HG03135 (cell line): ENCODE data around the gene ATOX1.
"Not testable (repeated sequence)": the region's sequence is repeated elsewhere in the genome, so short reads cannot be mapped to it uniquely, and the experiment has no call there.

Source experiments
- ATAC-seq: cut with Tn5 transposase; IDR thresholded peaks from one replicate; pipeline ENCODE4 v1.9.1; 2021; ENCODE audit warnings: mild to moderate bottlenecking, moderate library complexity; ENCODE audit not compliant: unreplicated experiment

The ATOX1 gene

GRCh38 chr5:151699071-151699901 is 59.1 kb downstream of the ATOX1 start:
- ATAC-seq, result no peak

GRCh38 chr5:151698081-151698480 is 60.4 kb downstream of the ATOX1 start:
- not testable (repeated sequence) for ATAC-seq

GRCh38 chr5:151697452-151697851 is 61.0 kb downstream of the ATOX1 start:
- no peak for ATAC-seq

- ATAC-seq, result no peak
These were observed 61.9 kb downstream of the ATOX1 start for GRCh38 chr5:151696470-151697061.

DNA sequence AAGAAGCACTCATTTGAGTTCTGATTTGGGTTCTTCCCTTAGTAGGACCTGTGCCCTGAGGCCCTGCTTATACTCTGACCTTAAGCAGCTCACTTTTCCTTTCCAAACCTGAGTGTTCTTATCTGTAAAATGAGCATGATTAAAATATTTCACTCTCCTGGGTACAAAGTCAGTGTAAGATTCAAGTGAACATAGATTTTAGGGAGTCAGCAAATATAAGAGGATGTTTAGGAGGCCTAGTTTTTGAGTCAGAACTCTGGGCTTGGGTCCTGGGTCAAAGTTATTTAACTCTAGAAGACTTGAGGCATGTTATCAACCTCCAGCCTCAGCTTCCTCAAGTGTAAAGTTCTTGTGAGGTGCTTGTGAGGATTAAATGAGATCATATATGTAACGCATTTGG is 63.0 kb downstream of the ATOX1 start:
- no peak for ATAC-seq

DNA sequence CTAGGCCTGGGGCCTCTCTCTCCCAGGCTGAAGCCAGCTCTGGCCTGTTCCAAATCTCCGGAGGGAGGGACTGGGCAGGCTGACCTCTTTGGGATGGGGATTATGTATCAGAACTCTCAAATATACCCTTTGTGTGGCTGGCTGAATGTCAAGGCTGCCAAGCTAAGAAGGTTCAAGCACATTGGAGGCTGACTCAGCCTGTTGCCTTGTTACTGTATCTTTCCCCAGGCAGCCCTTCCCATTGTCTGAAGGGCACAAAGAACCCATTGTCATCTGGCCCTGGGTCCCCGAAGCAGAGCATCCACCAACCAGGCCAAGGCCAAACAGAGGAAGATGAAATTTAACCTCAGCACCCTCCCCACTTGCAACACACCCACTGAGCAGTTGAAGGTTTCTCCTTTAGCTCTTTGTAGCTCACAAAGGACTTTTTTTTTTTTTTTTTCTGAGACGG is 64.4 kb downstream of the ATOX1 start:
- no peak for ATAC-seq
